Ishikawa (cell line): ENCODE data around the gene AGRP.

Experiments used
- CEBPB ChIP-seq: IDR thresholded peaks from 2 replicates; pipeline ENCODE4 v1.6.1; 2012
- CREB1 ChIP-seq: IDR thresholded peaks from 2 replicates; pipeline ENCODE4 v1.6.1; 2012; ENCODE audit warnings: low read depth
- EGR1 ChIP-seq: IDR thresholded peaks from 2 replicates; pipeline ENCODE4 v1.6.1; 2012
- EP300 ChIP-seq: IDR thresholded peaks from 2 replicates; pipeline ENCODE4 v1.6.1; 2012; ENCODE audit warnings: borderline replicate concordance
- FOXM1 ChIP-seq: IDR thresholded peaks from 2 replicates; pipeline ENCODE4 v1.6.1; 2012; ENCODE audit warnings: low read depth, borderline replicate concordance
- MAX ChIP-seq: IDR thresholded peaks from 2 replicates; pipeline ENCODE4 v1.6.1; 2012
- NFIC ChIP-seq: IDR thresholded peaks from 2 replicates; pipeline ENCODE4 v1.6.1; 2012
- RAD21 ChIP-seq: IDR thresholded peaks from 2 replicates; pipeline ENCODE4 v1.6.1; 2012; ENCODE audit warnings: low read depth
- REST ChIP-seq: IDR thresholded peaks from 2 replicates; pipeline ENCODE4 v1.6.1; 2012; ENCODE audit warnings: low read depth, mild to moderate bottlenecking
- TAF1 ChIP-seq: IDR thresholded peaks from 2 replicates; pipeline ENCODE4 v1.6.1; 2012; ENCODE audit warnings: low read depth, mild to moderate bottlenecking
- TCF12 ChIP-seq: IDR thresholded peaks from 2 replicates; pipeline ENCODE4 v1.6.1; 2012; ENCODE audit warnings: low read depth
- TEAD4 ChIP-seq: IDR thresholded peaks from 2 replicates; pipeline ENCODE4 v1.6.1; 2012
- USF1 ChIP-seq: IDR thresholded peaks from 2 replicates; pipeline ENCODE4 v1.6.1; 2012
- YY1 ChIP-seq: IDR thresholded peaks from 2 replicates; pipeline ENCODE4 v1.6.1; 2012; ENCODE audit warnings: low read depth
- ZBTB7A ChIP-seq: IDR thresholded peaks from 2 replicates; pipeline ENCODE4 v1.6.1; 2012; ENCODE audit warnings: low read depth

Gene AGRP

GRCh38 chr16:67441271-67441753 lies 42.0 kb downstream of the AGRP start:
- TF ChIP-seq TEAD4 (no peak), REST (no peak), NFIC (peak; percentile 50; the same call in 1 of the 2 replicates), EP300 (no peak; the same call in 1 of the 2 replicates), MAX (peak; percentile 20; the same call in 1 of the 2 replicates), TAF1 (no peak)

- no peak for TF ChIP-seq YY1
- TF ChIP-seq TEAD4: no peak
- TF ChIP-seq FOXM1: no peak
- TF ChIP-seq NFIC: no peak
- TF ChIP-seq RAD21: no peak
- TF ChIP-seq USF1: no peak
- no peak for TF ChIP-seq MAX
- no peak for TF ChIP-seq TCF12
- TF ChIP-seq EP300: no peak
- no peak for TF ChIP-seq TAF1
- TF ChIP-seq ZBTB7A: no peak
Measured at GRCh38 chr16:67438824-67439393, 44.4 kb downstream of the AGRP start.

- TF ChIP-seq USF1 (no peak), NFIC (no peak), TCF12 (no peak), CEBPB (no peak), TEAD4 (no peak), EGR1 (no peak), FOXM1 (no peak), MAX (no peak), YY1 (no peak), REST (no peak), EP300 (no peak), ZBTB7A (no peak), TAF1 (no peak), RAD21 (no peak), CREB1 (no peak)
Measured at GRCh38 chr16:67438098-67438791, 45.1 kb downstream of the AGRP start.

GRCh38 chr16:67437513-67437912 lies 45.8 kb downstream of the AGRP start:
- TF ChIP-seq YY1 (no peak), RAD21 (no peak), ZBTB7A (no peak), TEAD4 (no peak), MAX (no peak), NFIC (no peak), TCF12 (no peak), TAF1 (no peak), USF1 (no peak), CEBPB (no peak), EGR1 (no peak), FOXM1 (no peak), REST (no peak), EP300 (no peak), CREB1 (no peak)
